Activated CD4-positive, CD25-positive, alpha-beta regulatory T cell (primary cell): ENCODE data around the gene WNT3A.

ENCODE experiments used
- DNase-seq, 4 experiments: peaks; one replicate each; lab custom pipeline; 2025; lab: John Stamatoyannopoulos, UW

The WNT3A gene

GRCh38 chr1:228084325-228084724 lies 77.5 kb downstream of the WNT3A start:
- DNase-seq, result no peak

GRCh38 chr1:228084797-228085196 lies 78.0 kb downstream of the WNT3A start:
- DNase-seq, result no peak

GRCh38 chr1:228085287-228085951 lies 78.6 kb downstream of the WNT3A start:
- no peak for DNase-seq

- DNase-seq, result no peak
Measured at GRCh38 chr1:228087771-228088251, 81.0 kb downstream of the WNT3A start.

GRCh38 chr1:228088586-228089498 lies 82.0 kb downstream of the WNT3A start:
- DNase-seq, result no peak

GRCh38 chr1:228089519-228090380 lies 83.0 kb downstream of the WNT3A start:
- no peak for DNase-seq

- DNase-seq, result no peak
Measured at GRCh38 chr1:228090613-228091081, 83.8 kb downstream of the WNT3A start.

- DNase-seq, result no peak
Measured at GRCh38 chr1:228091084-228091483, 84.3 kb downstream of the WNT3A start.

- DNase-seq, result no peak
Measured at GRCh38 chr1:228092342-228093049, 85.7 kb downstream of the WNT3A start.

- no peak for DNase-seq
Measured at GRCh38 chr1:228093050-228093906, 86.5 kb downstream of the WNT3A start.

- DNase-seq, result no peak
Measured at GRCh38 chr1:228094432-228095016, 87.7 kb downstream of the WNT3A start.

GRCh38 chr1:228095161-228095560 lies 88.4 kb downstream of the WNT3A start:
- no peak for DNase-seq

GRCh38 chr1:228095938-228096337 lies 89.1 kb downstream of the WNT3A start:
- no peak for DNase-seq

GRCh38 chr1:228096416-228097332 lies 89.9 kb downstream of the WNT3A start:
- no peak for DNase-seq

GRCh38 chr1:228097333-228098081 lies 90.7 kb downstream of the WNT3A start:
- DNase-seq, result no peak

GRCh38 chr1:228098323-228098931 lies 91.6 kb downstream of the WNT3A start:
- DNase-seq, result no peak

- no peak for DNase-seq
Measured at GRCh38 chr1:228099331-228099732, 92.5 kb downstream of the WNT3A start.
